HG02885 (cell line): ENCODE results near the gene SPEG.

Experiments used
- ATAC-seq: cut with Tn5 transposase; IDR thresholded peaks from one replicate; pipeline ENCODE4 v1.9.1; 2021; ENCODE audit warnings: mild to moderate bottlenecking; ENCODE audit not compliant: unreplicated experiment, poor library complexity

SPEG gene

DNA sequence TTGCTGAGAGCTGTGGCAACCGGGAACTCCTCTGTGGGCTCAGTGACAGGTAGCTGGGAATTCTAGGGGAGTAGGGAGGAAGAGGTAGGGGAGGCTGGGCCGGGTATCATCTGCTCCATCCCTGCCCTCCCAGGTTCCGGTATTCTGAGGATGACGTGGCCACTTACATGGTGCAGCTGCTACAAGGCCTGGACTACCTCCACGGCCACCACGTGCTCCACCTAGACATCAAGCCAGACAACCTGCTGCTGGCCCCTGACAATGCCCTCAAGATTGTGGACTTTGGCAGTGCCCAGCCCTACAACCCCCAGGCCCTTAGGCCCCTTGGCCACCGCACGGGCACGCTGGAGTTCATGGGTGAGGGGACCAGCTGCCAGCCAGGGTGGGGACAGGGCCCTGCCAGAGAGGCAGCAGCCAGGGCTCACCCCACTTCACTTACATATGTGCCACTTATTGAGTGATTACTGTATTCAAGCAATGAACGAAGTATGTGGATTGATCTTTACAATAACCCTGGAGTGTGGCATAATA lies 56.0 kb downstream of the SPEG start:
- no peak for ATAC-seq

DNA sequence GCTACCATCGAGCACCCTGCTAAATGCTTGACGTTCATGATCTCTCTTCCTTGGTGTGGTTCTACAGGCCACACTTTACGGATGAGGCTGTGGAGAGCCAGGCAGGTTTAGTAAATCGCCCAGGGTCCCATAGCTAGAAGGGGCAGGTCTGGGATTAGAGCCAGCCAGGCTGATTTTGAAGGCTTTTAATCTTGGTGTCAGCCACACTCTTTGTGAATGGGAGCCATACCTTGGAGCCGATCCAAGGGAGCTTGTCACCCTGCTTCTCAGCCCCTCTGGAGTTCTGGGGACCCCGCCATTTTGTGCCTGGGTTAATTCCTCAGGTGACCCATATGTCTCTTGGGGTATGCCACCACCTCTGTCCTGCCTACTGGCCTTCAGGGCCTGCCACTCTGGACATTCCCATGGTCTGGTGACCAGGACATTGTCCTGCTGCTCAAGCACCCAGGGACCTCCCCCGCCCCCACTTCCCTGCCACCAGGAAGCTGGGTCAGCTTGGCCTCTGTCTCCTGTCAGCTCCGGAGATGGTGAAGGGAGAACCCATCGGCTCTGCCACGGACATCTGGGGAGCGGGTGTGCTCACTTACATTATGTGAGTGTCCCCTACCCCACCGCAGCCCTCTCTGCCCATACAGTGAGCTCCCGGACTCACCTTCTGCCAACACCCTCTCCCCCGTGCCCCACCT lies 56.8 kb downstream of the SPEG start:
- no peak for ATAC-seq

DNA sequence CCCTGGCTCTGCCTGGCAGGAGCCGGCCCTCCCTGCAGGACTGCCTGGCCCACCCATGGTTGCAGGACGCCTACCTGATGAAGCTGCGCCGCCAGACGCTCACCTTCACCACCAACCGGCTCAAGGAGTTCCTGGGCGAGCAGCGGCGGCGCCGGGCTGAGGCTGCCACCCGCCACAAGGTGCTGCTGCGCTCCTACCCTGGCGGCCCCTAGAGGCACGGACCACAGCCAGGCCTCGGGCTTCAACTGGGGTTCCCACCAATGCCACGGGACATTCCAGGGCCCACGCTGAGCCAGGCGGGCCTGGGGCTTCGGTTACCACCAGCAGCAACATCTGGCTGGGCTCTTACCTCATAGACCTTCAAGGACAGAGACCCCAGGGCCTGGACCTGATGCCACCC lies 57.9 kb downstream of the SPEG start:
- ATAC-seq = no peak

DNA sequence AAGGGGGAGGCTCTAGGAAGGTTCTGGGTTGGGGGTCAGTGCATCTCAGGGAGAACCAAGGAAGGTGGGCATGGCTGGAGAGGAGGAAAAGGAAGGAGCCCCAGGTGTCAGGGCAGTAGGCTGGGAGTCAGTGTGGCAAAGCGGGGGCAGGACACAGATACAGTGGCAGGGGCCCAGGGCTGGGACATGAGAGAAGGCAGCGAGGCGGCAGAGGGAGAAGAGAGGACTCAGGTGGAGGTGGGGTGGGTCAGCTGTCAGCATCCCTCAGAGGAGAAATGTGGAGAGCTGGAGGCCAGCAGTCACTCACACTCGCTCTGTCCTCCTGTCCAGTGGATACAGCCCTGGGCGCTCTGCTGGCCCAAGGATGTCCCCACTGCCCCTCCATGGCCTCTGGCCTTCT lies 58.4 kb downstream of the SPEG start:
- no peak for ATAC-seq

DNA sequence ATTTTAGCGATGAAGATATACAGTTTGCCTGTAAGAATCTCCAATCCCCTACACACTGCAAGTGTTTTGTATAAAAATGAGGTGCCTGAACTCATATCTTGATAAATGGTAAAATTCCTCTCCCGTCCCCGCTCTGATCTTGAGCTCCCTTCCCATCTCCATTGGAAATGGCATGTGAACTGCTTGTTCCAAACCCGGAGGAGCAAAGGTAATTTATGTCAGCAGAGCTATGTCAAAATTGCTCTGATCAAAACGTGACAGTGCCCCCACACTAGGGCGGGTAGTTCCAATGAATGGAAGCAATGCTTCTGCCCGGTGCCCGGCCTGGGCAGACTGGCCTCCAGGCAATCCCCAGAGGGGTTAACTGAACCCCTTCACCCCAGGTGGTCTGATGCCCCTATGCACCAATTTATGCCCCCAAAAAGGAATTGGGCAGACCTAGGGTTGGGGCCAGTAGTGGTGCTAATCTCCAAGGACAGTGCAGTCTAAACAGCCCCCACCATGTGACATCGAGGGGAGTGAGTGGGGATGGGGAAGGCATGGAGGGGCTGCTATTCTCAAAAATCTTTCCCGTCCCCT lies 60.4 kb downstream of the SPEG start:
- ATAC-seq = no peak

DNA sequence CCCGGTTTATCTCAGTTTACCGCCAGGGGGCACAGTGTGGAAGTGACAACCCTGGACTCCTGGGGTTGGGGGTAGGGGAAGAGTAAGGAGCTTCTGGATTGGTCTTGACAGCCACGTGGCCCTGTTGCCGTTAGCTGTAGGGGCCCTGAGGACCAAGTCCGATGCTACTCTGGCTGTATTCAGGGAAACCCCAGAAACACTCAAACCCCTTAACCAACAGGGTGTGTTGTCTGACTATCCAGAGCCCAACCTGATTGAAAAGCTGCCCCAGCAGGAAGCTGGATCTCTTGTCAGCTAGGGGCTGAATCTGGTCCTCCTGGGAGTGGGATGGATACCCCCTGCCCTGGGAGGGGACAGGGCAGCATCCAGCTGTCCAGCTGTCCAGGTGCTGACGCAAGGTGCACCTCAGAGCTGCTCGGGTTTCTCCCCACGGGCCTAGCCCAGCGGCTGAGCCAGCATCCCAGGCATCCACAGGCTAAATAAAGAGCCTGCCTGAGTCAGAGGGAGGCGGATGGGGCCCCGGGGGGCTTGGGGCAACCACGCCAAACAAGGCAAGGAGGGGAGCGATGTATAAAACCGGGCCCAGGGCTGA lies 61.0 kb downstream of the SPEG start:
- ATAC-seq = no peak

DNA sequence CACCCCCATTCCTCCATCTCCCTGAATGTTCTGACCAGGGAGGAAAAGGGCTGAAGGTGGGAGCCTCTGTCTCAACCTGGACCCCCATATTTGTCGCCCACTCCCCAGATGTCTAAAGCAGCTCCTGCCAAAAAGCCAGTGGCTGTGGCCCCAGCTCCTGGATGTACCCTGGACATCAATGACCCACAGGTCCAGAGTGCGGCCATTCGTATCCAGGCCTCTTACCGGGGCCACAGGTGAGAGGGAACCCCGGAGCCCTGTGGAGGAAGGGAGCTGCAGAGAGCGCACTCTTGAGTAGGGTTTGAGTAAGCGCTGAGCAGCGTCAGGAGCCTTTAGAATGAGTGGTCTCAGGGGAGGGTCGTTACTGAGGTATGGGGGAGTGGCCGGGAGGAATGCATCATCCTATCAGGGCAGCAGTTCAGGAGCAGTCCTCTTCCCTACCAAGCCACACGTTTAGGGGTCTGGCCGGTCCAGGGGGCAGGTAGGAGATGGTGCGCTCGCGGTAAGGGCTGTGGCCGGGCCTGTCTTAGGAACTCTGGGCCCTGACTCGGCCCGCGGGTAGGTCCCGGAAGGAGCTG lies 61.7 kb downstream of the SPEG start:
- ATAC-seq = no peak

DNA sequence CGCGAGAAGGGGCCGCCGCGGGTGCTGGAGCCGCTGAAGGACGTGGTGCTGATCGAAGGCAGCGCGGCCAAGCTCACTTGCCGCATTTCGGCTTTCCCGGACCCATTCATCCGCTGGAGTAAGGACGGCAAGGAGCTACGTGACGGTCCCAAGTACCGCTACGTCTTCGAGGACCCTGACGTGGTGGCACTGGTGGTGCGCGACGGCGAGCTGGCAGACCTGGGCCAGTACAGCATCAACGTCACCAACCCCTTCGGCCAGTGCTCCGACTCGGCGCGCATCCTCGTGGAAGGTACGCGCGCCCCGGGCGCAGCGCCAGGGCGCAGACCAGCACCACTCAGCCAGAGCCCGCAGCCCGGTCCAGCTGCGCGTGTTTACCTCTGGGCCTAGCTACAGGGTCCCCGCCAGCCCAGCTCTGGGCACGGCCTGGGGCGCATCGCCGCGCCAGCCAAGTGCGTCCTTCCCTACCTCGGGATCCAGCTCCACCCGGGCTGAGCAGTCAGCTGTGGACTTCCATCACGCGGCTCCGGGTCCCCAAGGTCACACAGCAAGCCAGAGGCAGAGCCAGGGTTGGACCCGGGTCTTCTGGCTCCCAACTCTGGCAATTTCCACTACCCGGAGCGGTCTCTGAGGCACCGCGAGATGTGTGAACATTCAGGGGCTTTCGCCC lies 62.3 kb downstream of the SPEG start:
- no peak for ATAC-seq

DNA sequence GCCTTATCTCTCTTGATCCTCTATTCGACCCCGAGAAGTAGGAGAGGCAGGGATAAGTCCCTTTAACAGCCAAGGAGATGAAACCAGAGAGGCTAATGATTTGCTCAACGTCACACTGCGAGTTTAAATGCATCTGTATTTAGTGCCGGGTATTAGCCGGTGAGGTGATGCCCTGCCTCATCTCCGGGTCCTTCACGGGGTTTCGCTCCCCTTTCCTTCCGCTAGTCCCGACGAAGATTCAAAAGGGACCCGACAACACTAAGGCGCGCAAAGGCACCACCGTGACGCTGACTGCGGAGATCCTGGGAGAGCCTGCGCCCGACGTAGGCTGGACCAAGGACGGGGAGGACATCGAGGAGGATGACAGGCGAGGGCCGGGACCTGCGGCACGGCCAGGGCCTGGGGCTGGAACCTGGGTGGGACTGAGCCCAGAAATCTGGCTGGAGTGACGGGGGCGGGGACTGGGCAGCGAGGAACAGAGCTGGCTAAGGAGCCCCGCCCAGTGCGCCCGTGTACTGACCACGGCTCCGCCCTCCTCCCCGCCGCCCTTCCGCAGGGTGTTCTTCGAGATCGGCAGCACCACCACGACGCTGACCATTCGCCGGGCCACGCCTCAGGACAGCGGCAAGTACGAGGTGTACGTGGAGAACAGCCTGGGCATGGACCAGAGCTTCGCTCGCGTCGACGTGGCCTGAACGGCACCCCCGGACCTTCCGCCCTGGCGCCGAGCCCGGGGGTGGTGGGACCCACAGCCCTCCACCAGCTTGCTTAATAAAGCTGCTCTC lies 63.0 kb downstream of the SPEG start:
- ATAC-seq = peak; percentile 29

DNA sequence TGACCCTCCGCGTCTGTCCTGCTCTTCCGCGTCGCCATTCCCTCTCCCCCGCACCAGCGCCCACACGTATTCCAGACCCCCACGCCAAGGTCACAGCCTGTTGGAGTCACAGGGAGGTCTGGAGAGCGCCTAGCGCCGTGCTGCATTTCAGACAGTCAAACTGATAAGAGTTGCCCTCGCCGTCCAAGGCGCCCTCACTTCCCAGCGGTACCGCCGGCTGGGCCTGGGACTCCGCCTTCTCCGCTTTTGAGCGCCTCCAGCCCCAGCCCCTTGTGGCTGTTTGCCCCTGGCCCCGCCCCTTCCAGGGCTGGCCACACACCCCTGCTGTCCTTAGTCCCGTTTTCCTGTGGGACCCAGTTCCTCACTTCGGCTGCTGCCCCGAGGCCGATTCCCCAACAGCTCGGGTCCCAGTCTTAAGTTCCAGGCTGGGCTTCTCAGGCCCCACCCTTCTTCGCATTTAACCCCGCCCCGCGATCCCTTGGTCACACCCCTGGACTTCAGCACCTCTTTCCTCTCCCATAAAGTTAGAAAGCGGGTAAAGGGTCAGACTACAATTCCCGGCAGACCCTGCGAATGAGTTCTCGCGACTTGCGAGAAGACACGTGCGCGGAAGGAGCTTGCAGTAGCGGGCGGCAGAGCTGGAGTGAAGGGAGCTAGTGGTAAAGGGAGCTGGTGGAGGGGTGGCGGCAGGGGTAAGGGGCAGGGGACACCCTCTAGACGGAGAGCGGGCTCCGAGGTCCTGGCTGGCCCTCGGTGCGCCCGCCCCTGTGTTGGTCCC lies 63.8 kb downstream of the SPEG start, which contains the start of gene GMPPA:
GMPPA (plus strand) TSS at position 612 of the 778 bp plus-strand sequence. CDS start 1,085 bp downstream, outside the sequence.
- peak; percentile 94 for ATAC-seq

DNA sequence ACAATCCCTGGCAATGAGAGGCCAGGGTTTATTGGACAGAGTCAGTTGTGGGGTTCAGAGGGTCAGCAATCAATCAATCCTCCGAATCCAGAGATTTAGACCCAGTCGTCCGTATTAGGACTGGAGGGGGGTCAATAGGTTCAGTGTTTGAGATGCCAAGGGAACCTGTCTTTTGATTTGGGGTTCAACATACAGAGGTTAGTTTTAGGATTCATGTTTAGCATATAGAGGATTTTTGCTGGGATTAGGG lies 64.3 kb downstream of the SPEG start:
- no peak for ATAC-seq

DNA sequence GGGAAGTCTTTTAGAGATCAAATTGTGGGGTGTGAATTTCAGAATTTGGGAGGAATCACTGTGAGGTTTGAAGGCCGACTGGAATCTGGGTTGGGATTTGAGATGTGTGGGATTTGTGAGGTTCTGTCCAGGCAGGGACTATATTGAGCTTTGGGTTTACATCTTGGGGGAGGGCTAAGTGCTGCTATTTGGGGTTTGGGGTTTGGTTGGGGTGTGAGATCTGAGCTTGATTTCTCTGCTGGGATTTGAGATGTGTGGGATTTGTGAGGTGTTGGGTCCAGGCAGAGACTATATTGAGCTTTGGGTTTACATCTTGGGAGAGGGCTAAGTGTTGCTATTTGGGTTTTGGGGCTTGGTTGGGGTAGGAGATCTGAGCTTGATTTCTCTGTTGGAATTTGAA lies 64.9 kb downstream of the SPEG start:
- no peak for ATAC-seq

DNA sequence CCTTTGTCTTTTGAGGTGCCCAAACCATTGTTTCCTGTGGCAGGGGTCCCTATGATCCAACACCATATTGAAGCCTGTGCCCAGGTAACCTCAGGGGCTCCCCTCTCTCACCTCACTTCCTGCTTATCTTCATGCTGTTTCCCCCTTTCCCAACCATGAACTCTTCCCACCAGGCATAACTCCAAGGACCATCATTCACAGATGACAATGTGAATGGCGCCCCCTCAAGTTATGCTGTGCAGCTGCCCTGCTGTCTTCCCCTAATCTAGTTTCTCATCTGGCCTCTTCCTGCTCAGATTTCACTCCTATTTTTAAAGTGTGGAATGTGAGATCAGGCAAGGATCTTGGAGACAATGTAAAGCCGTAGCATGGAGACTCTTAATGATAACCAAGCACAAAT lies 65.5 kb downstream of the SPEG start:
- ATAC-seq = no peak

DNA sequence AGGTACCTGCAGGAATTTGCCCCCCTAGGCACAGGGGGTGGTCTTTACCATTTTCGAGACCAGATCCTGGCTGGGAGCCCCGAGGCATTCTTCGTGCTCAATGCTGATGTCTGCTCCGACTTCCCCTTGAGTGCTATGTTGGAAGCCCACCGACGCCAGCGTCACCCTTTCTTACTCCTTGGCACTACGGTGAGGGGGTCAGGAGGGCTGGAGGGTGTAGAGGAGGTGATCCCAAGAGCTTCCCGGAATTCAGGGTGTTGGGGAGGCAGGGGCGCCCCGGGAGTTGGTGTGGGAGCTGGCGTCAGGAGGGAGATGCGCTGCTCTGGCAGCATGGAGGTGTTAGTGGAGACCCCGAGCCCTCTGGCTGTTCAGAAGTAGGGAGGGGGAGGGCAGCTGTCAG lies 67.2 kb downstream of the SPEG start:
- no peak for ATAC-seq

DNA sequence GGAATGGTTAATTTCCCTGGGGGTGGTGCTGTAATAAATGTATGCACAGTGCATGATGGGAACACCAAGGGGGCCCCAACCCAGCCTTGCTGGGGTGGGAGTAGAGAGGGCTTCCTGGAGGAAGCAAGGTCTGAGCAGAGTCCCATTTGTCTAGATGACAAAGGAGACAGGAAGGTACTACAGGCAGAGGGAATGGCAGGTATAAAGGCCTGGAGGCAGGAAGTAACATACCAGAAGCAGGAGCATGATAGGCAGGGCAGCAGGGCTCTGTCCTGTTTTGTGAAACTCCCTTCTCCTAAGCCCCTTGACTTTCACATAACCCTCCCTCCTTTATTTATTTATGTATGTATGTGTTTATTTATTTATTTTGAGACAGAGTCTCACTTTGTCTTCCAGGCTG lies 68.0 kb downstream of the SPEG start:
- ATAC-seq = no peak

DNA sequence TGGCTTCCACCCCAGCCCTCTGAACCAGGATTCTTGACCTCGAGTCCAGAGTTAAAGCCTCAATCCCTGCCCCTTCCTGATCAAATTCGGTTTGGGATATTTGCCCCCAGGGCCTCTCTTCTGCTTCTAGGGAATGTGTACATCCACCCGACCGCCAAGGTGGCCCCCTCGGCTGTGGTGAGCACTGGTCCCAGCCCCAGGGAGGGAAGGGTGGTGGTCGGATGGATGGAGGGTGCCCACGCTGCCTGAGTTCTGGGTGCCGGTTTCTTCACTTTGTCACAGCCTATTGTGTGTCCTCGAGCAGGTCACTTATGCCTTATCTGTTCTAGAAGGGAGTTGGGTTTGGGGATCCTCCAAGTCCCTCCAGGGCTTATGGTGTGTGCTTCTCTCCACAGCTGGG lies 70.9 kb downstream of the SPEG start:
- no peak for ATAC-seq

DNA sequence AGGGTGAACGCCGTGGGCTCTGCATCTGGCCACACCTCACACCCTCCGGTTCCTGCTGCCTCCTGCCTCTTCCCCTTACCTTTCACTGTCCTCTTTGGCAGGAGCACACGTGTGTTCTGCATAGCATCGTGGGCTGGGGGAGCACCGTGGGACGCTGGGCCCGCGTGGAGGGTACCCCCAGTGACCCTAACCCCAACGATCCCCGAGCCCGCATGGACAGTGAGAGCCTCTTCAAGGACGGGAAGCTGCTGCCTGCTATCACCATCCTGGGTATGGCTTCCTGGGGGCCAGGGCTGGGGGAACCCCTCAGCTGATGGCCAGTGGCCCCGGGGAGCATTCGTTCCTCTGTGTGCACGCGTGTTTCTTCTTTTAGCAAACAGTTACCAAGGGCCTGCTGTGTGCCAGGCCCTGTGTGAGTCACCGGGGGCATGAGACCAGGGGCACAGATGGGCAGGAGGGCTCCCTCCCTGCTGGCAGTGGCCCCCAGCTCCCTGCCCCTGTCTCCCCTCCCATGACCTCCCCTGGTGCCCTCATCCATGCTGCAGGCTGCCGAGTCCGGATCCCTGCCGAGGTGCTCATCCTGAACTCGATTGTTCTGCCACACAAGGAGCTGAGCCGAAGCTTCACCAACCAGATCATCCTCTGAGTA lies 71.6 kb downstream of the SPEG start:
- ATAC-seq = no peak

DNA sequence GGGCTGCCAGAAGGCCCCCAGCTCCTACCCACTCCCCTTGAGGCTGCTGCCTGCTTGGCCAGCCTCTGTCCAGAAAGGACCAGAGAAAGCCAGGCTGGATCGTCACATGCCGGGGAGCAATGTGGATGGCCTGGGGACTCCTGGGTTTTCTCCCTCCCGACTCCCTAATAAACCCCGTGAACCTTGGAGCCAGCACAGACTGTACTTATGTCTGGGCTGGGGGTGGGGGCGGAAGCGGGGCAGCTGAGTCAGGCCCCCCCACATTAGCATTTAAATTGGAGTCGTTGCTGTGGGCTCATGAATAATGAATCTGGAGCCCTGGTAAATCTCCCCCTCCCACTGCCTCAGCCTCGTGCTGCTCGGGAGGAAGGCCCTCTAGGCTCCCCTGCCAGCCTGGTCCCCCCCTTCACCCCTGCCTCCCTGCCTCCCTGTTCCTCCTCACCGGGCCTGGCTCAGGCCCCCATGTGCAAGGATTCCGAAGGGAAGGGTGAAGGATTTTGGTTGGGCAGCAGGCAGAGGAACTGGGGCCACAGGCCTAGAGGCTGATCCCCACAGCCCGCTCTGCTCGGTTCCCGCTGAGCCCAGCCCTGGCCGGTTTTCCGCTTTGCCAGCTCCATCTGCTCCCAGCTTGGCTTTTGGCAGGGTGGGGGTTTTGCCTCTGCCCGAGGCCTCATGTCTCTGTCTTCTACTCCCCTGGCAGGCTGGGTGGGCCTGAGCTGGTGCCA lies 72.3 kb downstream of the SPEG start:
- no peak for ATAC-seq
